ENCODE data around the gene AAGAB.
"Not testable (repeated sequence)": the region's sequence is repeated elsewhere in the genome, so short reads cannot be mapped to it uniquely, and the experiment has no call there.

Gene AAGAB

GRCh38 chr15:67173005-67173404 lies 81.5 kb downstream of the AAGAB start:
- no peak for DNase-seq (ENCODE audit: low read depth in 2 of 2)

- no peak for DNase-seq (ENCODE audit: low read depth in 2 of 2)
Observed at GRCh38 chr15:67172172-67172571, 82.3 kb downstream of the AAGAB start.

GRCh38 chr15:67171471-67171870 lies 83.0 kb downstream of the AAGAB start:
- no peak for DNase-seq (ENCODE audit: low read depth in 2 of 2)

- DNase-seq (ENCODE audit: low read depth in 2 of 2), result no peak
Observed at GRCh38 chr15:67170143-67170925, 84.1 kb downstream of the AAGAB start.

GRCh38 chr15:67168694-67169093 lies 85.8 kb downstream of the AAGAB start:
- DNase-seq (ENCODE audit: low read depth in 2 of 2), result no peak

GRCh38 chr15:67167091-67167490 lies 87.4 kb downstream of the AAGAB start:
- DNase-seq (ENCODE audit: low read depth in 2 of 2), result no peak

GRCh38 chr15:67166280-67167009 lies 88.0 kb downstream of the AAGAB start:
- no peak for DNase-seq (ENCODE audit: low read depth in 2 of 2)

- DNase-seq (ENCODE audit: low read depth in 2 of 2), result no peak
Observed at GRCh38 chr15:67165254-67166253, 88.9 kb downstream of the AAGAB start.

GRCh38 chr15:67164811-67165253 lies 89.6 kb downstream of the AAGAB start:
- DNase-seq (ENCODE audit: low read depth in 2 of 2), result no peak

- no peak for DNase-seq (ENCODE audit: low read depth in 2 of 2)
Observed at GRCh38 chr15:67164401-67164791, 90.1 kb downstream of the AAGAB start.

- DNase-seq (ENCODE audit: low read depth in 2 of 2), result no peak
Observed at GRCh38 chr15:67163180-67163579, 91.3 kb downstream of the AAGAB start.

- no peak for DNase-seq (ENCODE audit: low read depth in 2 of 2)
Observed at GRCh38 chr15:67161881-67162280, 92.6 kb downstream of the AAGAB start.

GRCh38 chr15:67161412-67161811 lies 93.0 kb downstream of the AAGAB start:
- no peak for DNase-seq (ENCODE audit: low read depth in 2 of 2)

- DNase-seq (ENCODE audit: low read depth in 2 of 2), result no peak
Observed at GRCh38 chr15:67158367-67158766, 96.1 kb downstream of the AAGAB start.

- DNase-seq (ENCODE audit: low read depth in 2 of 2), result no peak
Observed at GRCh38 chr15:67157521-67158252, 96.8 kb downstream of the AAGAB start.

- DNase-seq (ENCODE audit: low read depth in 2 of 2), result no peak
Observed at GRCh38 chr15:67156834-67157233, 97.6 kb downstream of the AAGAB start.

GRCh38 chr15:67156426-67156825 lies 98.0 kb downstream of the AAGAB start:
- DNase-seq (ENCODE audit: low read depth in 2 of 2), result no peak

- DNase-seq (ENCODE audit: low read depth in 2 of 2), result no peak
Observed at GRCh38 chr15:67154249-67154648, 100.2 kb downstream of the AAGAB start.

GRCh38 chr15:67153044-67153443 lies 101.4 kb downstream of the AAGAB start:
- not testable (repeated sequence) for DNase-seq (ENCODE audit: low read depth in 2 of 2)

GRCh38 chr15:67152429-67152828 lies 102.0 kb downstream of the AAGAB start:
- DNase-seq (ENCODE audit: low read depth in 2 of 2), result no peak

Data from activated CD8-positive, alpha-beta memory T cell treated with anti-CD3 and anti-CD28 coated beads for 4 hours (primary cell).